Fibroblast of upper back skin (primary cell): ENCODE data around the gene OR2T10.
"Not testable (repeated sequence)": the region's sequence is repeated elsewhere in the genome, so short reads cannot be mapped to it uniquely, and the experiment has no call there.

ENCODE experiments used
- DNase-seq: peaks from one replicate; pipeline ENCODE4 v3.0.0-alpha.2; 2013

OR2T10 gene

DNA sequence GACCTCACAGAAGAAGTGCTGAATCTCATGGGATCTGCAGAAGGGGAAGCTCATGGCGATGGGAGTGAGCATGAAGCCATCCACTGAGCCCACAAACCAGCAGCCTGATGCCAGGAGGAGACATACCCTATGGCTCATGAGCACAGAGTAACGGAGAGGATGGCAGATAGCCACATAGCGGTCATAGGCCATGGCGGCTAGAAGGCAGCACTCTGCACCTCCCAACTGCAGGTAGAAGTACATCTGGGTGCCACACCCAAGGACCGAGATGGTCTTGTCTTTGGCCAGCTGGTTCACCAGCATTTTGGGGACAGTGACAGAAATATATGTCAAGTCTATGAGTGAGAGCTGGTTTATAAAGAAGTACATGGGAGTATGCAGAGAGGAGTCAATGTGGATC is 4.3 kb downstream of the OR2T10 start:
- DNase-seq, result no peak

DNA sequence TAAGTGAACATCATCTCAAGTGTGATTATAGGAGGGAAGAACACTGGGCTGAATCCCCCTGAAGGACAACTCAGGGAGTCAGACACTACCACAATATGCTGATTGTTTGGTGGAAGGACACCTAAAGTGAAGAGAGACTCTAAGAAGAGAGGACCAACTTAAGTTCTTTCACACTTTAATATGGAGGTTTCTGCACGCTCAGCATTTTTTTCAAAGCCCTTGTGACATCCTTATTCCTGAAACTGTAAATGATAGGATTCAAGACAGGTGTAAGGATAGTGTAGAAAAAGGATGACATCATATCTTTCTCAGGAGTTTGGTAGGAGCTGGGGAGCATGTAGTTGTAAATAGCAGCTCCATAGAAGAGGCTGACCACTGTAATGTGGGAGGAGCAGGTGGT is 4.8 kb downstream of the OR2T10 start:
- no peak for DNase-seq

DNA sequence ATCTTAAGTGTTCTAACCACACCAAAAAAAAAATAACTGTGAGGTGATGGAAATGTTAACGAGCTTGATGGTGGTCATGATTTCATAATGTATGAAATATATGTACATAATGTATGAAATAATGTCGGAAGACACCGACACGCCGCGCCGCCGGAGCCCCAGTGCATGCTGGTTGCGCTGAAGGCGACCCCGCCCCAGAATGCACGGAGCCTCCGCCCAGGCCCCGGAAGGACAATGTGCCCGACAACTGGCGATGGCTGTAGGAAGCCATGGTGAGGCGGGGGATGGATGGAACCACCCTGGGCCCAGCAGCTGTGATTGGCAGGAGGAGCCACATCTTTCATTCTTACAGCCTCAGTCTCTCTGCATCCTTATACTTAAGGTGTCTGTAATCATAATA is 7.4 kb downstream of the OR2T10 start:
- no peak for DNase-seq

DNA sequence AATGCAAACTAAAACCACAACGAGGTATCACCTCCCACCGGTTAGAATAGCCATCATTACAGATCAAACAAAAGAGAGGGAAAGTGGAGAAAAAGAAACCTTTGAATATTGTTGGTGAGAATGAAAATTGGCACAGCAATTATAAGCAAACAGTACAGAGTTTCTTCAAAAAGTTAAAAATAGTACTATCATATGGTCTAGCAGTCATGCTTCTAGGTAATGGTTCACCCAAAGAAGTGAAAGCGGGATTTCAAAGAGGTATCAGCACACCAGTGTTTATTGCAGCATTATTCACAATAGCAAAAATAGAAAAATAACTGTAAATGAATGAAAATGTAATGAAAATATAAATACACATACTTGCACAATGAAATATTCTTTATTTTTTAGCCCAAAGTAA is 8.2 kb downstream of the OR2T10 start:
- no peak for DNase-seq

DNA sequence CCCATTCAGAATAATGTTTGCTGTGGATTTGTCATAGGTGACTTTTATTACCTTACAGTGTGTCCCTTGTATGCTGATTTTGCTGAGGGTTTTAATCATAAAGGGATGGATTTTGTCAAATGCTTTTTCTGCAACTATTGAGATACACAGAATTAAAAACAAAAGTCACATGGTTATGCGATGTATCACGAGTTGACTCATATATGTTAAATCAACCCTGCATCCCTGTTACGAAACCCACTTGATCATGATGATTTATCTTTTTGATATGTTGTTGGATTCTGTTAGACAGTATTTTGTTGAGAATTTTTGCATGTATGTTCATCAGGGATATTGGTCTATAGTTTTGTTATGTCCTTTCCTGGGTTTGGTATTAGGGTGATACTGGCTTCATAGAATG is 12.2 kb downstream of the OR2T10 start:
- DNase-seq, result no peak

DNA sequence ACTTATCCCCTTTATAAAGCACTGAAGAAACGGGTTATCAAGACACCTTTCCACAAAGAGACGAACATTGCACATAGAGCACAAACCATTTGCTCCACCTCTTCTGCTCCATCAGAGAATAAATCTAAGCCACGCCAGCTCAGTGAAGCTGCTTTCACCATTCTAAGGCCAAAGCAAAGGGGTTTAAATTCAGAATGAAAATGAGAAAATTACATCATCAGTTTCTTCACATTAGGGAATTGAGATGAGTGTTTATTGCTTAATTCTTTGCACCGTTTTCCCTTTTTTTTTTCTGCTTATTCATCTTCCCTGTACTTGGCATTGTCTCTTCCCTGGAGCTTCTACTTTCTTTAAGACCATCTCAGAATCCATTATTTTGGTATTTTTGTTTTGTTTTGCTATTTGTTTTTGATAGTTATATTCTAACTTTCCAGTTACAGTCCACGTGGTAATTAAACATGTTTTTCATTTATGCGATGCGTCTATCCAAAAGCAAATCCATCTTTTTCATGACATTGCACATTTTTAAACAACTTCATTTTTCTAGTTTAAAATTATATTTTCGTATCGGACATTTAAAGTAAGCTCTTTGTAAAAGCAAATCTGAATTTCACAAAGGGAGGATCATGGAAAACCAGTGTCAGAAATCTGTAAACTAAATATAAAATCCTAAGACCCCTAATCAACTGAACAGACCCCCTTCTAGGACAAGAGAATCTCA is 21.1 kb downstream of the OR2T10 start:
- DNase-seq, result no peak

DNA sequence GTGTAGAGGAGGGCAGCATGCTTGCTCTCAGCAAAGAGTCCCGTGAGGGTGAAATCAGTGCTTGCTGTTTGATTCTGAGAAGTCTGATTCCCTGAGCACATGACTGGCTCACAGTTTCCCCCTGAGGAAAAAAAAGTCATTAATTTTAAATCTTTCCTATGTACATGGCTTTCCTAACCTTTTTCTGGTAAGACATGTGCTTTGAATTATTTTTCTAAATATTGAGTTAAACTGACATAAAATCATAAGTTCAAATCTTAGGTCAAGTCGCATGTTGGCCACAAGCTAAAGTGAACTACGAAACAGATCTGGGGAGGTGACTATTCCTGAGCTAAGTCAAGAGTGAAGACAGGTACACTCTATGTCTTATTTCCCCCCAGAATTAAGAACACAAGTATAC is 22.8 kb downstream of the OR2T10 start, which contains the start of gene OR2T34:
Gene OR2T34 (minus strand): TSS at position 101 of the 400 bp plus-strand sequence. CDS start 0 bp downstream, at position 101.
- not testable (repeated sequence) for DNase-seq

DNA sequence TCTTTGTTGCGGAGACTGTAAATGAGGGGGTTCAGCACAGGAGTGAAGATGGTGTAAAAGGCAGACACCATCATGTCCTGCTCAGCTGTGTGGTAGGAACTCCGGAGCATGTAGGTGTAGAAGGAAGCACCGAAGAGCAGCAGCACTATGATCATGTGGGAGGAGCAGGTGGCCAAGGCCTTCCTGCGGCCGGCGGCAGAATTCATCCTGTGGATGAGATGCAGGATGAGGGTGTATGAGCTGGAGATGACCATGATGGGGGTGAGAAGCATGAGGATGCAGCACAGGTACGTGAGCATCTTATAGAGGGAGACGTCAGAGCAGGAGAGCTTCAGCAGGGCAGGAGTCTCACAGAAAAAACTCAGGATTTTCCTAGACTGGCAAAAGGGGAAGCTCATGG is 23.6 kb downstream of the OR2T10 start:
- not testable (repeated sequence) for DNase-seq

DNA sequence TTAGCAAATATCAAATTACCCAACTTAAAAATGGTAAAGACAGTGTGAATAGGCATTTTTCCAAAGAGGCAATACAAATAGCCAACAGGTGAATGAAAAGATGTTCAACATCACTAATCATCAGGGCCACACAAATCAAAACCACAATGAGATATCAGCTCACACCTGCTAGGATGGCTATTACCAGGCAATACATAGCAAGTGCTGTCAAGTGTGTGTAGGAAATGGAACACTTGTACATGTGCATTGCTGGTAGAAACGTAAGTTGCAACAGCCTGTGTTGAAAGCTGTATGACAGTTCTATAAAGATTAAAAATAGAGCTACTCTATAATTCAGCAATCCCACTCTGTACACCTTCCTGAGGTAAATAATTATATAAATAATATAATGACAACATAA is 25.5 kb downstream of the OR2T10 start:
- DNase-seq, result not testable (repeated sequence)

DNA sequence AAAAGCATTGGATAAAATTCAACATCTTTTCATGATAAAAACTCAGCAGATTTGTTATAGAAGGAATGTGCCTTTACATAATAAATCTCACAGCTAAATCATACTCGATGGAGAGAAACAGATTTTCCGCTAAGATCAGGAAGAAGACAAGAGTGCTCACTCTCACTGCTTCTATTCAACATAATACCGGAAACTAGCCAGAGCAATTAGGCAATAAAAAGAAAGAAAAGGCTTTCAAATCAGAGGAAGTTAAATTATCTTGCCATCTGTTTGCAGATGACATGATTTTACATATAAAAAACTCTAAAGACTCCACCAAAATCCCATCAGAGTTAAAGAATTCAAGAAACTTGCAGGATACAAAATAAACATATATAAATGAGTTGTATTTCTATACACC is 26.7 kb downstream of the OR2T10 start:
- DNase-seq, result not testable (repeated sequence)

DNA sequence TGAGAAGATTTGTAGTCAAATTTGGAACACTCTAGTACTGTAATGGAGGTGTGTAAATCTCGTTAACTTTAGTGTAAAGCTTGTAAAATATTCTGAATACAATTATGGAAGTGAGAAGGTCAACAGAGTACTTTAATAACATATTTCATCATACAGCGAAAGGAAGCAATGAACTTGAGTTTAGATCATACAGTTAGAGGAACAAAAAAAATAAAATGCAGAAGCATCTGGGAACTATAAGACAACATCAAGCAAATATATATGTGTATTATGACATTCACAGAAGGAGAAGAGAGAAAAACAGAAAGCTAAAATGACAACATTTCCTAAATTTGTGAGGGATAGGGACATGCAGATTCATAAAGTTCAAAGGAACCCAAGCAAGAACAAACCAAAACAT is 28.5 kb downstream of the OR2T10 start:
- not testable (repeated sequence) for DNase-seq

DNA sequence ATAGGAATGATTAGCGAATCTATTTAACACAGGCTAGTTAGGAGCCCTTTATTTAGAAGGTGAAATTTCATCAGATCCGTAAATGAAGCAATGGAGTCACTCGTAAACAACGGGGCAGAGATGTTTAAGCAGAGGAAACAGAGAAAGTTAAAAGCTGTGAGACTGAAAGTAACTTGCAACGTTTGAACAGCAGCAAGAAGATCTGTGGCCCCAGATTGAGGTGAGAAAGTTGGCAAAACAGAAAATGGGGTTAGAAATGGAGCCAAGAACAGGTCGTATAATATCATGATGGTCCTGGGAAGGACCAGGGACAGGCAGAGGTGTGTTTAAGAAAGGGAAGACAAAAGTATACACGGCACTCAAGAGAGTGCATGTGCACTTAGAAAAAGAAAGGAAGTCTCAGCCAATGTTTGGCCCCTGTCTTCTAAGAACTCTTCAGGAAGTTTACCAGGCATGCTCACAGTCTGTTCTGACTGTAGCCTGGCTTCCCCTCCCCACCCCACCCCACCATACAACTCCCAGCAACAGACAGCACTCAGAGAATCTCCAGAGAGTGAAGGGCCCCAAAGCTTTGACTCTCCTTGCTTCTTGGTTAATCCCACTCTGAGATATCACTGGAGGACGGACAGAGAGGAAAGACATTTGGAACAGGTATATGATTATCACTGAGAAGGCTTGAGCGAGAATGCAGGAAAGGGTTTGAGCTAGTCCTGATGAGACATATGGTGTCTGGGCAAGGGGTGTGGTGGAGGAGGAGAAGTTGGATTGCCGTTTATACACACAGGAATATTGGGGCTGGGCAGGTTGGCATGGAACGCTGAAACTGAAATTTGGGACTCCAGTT is 31.7 kb downstream of the OR2T10 start:
- not testable (repeated sequence) for DNase-seq

DNA sequence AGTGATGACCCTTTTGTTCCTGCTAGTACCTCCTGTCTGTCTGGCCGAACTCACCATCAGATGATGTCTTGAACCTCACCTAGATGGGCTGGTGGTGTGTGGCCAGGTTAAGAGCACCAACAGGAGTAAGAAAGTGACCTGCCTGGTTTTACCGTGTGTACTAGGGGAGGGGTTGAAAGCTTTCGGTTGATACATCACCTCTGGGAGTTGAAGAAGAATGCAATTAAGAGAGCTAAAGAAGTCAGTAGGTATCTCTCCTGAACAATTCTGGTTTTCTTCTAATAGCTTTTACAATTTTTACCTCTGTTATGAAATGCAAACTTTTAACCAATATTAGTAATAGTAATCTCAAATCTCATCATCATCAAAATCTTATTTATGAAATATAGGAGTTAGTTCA is 34.8 kb downstream of the OR2T10 start, which contains the start of gene OR2T29:
Gene OR2T29 (minus strand): TSS at position 101 of the 400 bp plus-strand sequence. CDS start 3,281 bp downstream, outside the sequence.
- not testable (repeated sequence) for DNase-seq

DNA sequence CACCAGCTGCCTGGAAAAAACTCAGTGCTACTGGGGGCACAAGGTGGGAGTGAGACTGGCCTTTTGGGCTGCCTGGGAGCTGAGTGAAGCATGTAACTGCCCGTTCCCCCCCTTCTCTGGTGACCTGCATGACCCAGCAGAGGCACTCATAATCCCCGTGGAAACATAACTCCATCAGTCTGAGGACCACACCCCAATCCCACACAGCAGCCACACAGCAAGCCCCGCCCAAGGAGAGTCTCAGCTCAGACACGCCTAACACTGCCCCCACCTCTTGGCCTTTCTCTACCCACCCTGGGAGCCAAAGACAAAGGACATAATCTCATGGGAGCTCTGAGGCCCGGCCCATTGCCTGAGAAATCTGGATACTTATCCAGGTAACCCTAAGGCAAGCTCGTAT is 46.5 kb downstream of the OR2T10 start:
- DNase-seq, result not testable (repeated sequence)

DNA sequence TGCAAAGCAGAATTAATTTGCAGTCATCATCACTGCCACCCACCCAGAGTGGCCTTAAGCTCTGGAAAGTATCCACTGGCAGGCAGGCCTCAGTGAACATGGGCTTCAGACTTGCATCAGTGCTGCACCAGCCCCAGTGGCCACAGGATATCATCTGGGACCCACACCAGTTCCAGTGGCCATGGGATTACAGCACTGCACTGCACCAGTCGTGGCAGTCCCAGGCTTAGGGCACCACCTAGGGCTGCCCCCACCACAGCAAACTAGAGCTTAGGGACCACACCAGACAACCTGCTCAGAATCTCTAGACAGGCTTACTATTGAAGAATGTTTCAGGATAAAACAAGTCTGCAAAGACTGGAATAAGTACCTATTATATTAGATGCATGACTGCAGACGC is 50.1 kb downstream of the OR2T10 start:
- not testable (repeated sequence) for DNase-seq
